OCI-LY3 (cell line): ENCODE results near the gene DRD4.

ENCODE experiments used
- EZH2phosphoT487 ChIP-seq: fragments of 200-600 bp; shearing (Covaris generic); IDR thresholded peaks from 2 replicates; pipeline ENCODE4 v1.6.1; 2018; ENCODE audit warnings: antibody characterized with exemption, mixed run types, low read depth
- TF ChIP-seq, protein P1 (sequence below): fragments of 200-600, 300-600 bp; sonication (generic); IDR thresholded peaks from 2 replicates; pipeline ENCODE4 v1.5.1; 2014; ENCODE audit warnings: antibody characterized with exemption, low read length, low read depth

DNA sequence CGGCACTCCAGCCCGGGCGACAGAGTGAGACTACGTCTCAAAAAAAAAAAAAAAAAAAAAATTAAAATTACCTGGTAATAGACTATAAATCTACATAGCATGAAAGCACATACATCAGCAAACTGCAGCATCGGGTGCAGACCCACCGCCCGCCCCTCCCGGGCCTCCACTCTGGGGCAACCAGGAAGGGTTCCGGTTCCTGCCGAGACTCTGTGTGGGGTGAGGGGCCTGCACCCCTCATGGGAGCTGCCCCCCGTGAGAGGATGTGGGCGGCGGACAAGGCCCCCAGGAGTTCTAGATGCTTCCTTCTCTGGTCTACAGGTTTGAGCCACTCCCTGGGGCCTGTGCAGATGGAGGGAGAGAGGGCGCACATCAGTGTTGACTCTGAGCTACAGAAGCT is 9.1 kb downstream of the DRD4 start:
- TF ChIP-seq, protein P1, sequence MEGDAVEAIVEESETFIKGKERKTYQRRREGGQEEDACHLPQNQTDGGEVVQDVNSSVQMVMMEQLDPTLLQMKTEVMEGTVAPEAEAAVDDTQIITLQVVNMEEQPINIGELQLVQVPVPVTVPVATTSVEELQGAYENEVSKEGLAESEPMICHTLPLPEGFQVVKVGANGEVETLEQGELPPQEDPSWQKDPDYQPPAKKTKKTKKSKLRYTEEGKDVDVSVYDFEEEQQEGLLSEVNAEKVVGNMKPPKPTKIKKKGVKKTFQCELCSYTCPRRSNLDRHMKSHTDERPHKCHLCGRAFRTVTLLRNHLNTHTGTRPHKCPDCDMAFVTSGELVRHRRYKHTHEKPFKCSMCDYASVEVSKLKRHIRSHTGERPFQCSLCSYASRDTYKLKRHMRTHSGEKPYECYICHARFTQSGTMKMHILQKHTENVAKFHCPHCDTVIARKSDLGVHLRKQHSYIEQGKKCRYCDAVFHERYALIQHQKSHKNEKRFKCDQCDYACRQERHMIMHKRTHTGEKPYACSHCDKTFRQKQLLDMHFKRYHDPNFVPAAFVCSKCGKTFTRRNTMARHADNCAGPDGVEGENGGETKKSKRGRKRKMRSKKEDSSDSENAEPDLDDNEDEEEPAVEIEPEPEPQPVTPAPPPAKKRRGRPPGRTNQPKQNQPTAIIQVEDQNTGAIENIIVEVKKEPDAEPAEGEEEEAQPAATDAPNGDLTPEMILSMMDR: no peak
- TF ChIP-seq EZH2phosphoT487: no peak
